Muscle of leg (tissue), 11 donors: ENCODE data around the gene PSMD13. TPM values are rescaled to one million over a fixed set of nuclear protein-coding genes. Genes with fewer than 3 reads are reported as not detected.
"Not testable (repeated sequence)": the region's sequence is repeated elsewhere in the genome, so short reads cannot be mapped to it uniquely, and the experiment has no call there.

ENCODE experiments used
- DNase-seq: peaks from one replicate; pipeline ENCODE4 v3.0.0; 2013
- H3K27ac ChIP-seq: one replicate; pipeline ENCODE4 v1.5.1; 2013; ENCODE audit warnings: mild to moderate bottlenecking, low read length, control low read depth
- H3K27me3 ChIP-seq: one replicate; pipeline ENCODE4 v1.6.1; 2013; ENCODE audit warnings: low read length; ENCODE audit not compliant: control insufficient read depth, insufficient read depth
- H3K36me3 ChIP-seq: one replicate; pipeline ENCODE4 v1.6.1; 2013; ENCODE audit warnings: low read length; ENCODE audit not compliant: control insufficient read depth, insufficient read depth
- H3K4me1 ChIP-seq: one replicate; pipeline ENCODE4 v1.6.1; 2013; ENCODE audit warnings: low read length; ENCODE audit not compliant: control insufficient read depth, insufficient read depth
- H3K4me3 ChIP-seq: one replicate; pipeline ENCODE4 v1.5.1; 2013; ENCODE audit warnings: low read length, control low read depth
- H3K9me3 ChIP-seq: replicated peaks from 2 replicates; pipeline ENCODE4 v1.6.1; 2013; ENCODE audit warnings: low read depth, low read length; ENCODE audit not compliant: control insufficient read depth
- WGBS: methylation state at CpG from one replicate; pipeline ENCODE4 v1.1.5; 2013; ENCODE audit warnings: missing lambda C conversion rate; ENCODE audit not compliant: insufficient coverage; 5-methylcytosine and 5-hydroxymethylcytosine counted together
- polyA plus RNA-seq, 8 donors: library from polyadenylated mRNA; unstranded; fragments of 120-200 nt; gene quantifications; one replicate each; pipeline versions ENCODE4 v1.2.1 to v1.2.3, GENCODE V29; 2013; ENCODE audit warnings: inconsistent platforms in 1 of 8, low replicate concordance in 1 of 8; ENCODE audit not compliant: insufficient read length in 8 of 8, insufficient read depth in 1 of 8
- total RNA-seq: library from RNA; stranded (reverse); fragments of 120-200 nt; gene quantifications from one replicate; pipeline ENCODE4 v1.2.4, GENCODE V29; 2013

The PSMD13 gene
- total and polyA plus RNA-seq, 9 donors, result 82.6 to 115 (median 106) TPM

DNA sequence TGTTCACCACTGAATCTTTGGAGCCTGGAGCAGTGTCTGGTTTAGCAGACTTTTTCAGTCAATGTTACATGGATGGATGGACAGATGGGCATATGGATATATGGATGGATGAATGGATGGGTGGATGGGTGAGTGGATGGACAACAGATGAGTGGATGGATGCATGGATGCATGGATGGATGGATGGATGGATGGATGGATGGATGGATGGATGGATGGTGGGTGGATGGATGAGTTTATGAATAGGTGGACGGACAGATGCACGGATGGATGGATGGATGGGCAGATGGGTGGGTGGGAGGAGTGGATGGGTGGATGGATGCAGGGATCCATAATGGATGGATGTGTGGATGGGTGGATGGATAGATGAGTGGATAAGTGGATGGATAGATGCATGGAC is 19.0 kb downstream of the PSMD13 start:
- 98% methylated on average over 2 of the region's 2 CpGs for WGBS

GRCh38 chr11:256952-257737 is 20.4 kb downstream of the PSMD13 start:
- no peaks in the 10 kb centered on the region for H3K9me3 ChIP-seq
- H3K4me3 ChIP-seq, result no peak overlapping the region
- 78% methylated on average over 10 of the region's 14 CpGs for WGBS
- peaks cover 4% of the 10 kb centered on the region for H3K4me1 ChIP-seq
- H3K27me3 ChIP-seq, result no peaks in the 10 kb centered on the region
- no peak for DNase-seq
- peaks cover 17% of the 10 kb centered on the region for H3K36me3 ChIP-seq
- H3K27ac ChIP-seq, result no peak overlapping the region

More for the DNA sequence above, 19.0 kb downstream of the PSMD13 start:
- Histone ChIP-seq H3K27me3 (no peaks in the 10 kb centered on the region), H3K27ac (no peak overlapping the region), H3K4me3 (no peak overlapping the region), H3K9me3 (no peaks in the 10 kb centered on the region), H3K36me3 (peaks cover 29% of the 10 kb centered on the region), H3K4me1 (peaks cover 4% of the 10 kb centered on the region)
- no peak for DNase-seq

- 79% methylated on average over 11 of the region's 15 CpGs for WGBS
- H3K27ac ChIP-seq, result no peak overlapping the region
- DNase-seq, result no peak
Observed at GRCh38 chr11:257766-258493, 21.2 kb downstream of the PSMD13 start.

DNA sequence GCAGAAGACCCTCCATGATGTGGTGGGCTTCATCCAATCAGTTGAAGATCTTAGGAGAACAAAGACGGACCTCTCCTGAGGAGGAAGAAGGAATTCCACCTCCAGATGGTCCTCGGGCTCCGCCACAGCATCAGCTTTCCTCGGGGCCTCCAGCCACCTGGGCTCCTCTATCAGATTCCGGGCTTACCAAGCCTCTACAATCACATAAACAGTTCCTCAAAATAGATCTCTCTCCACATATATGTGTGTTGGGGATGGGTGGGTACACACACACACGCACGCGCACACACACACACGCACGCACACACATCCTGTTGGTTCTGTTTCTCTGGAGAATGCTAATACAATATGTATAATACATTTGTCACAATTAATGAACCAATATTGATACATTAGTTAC is 22.6 kb downstream of the PSMD13 start:
- DNase-seq, result no peak
- no peaks in the 10 kb centered on the region for H3K4me1 ChIP-seq
- no peak overlapping the region for H3K4me3 ChIP-seq
- WGBS, result 43% methylated on average over 1 of the region's 10 CpGs
- no peaks in the 10 kb centered on the region for H3K27me3 ChIP-seq
- H3K9me3 ChIP-seq, result no peaks in the 10 kb centered on the region
- H3K36me3 ChIP-seq, result no peaks in the 10 kb centered on the region
- no peak overlapping the region for H3K27ac ChIP-seq

More at GRCh38 chr11:257766-258493, 21.2 kb downstream of the PSMD13 start:
- Histone ChIP-seq H3K4me3 (no peak overlapping the region), H3K36me3 (peaks cover 10% of the 10 kb centered on the region), H3K27me3 (no peaks in the 10 kb centered on the region), H3K9me3 (no peaks in the 10 kb centered on the region), H3K4me1 (peaks cover 4% of the 10 kb centered on the region)

GRCh38 chr11:261624-262023 is 24.8 kb downstream of the PSMD13 start:
- Histone ChIP-seq H3K4me3 (no peak overlapping the region), H3K27me3 (no peaks in the 10 kb centered on the region), H3K36me3 (no peaks in the 10 kb centered on the region), H3K9me3 (no peaks in the 10 kb centered on the region), H3K27ac (no peak overlapping the region), H3K4me1 (no peaks in the 10 kb centered on the region)
- WGBS, result no CpG with 5 or more reads among the region's 4 CpGs
- DNase-seq, result no peak

- H3K27me3 ChIP-seq, result peaks cover 23% of the 10 kb centered on the region
- no CpG with 5 or more reads among the region's 13 CpGs for WGBS
- H3K36me3 ChIP-seq, result no peaks in the 10 kb centered on the region
- H3K27ac ChIP-seq, result no peak overlapping the region
- H3K9me3 ChIP-seq, result no peaks in the 10 kb centered on the region
- H3K4me3 ChIP-seq, result no peak overlapping the region
- DNase-seq, result no peak
- H3K4me1 ChIP-seq, result no peaks in the 10 kb centered on the region
Observed at GRCh38 chr11:266676-267439, 30.1 kb downstream of the PSMD13 start.

- Histone ChIP-seq H3K27ac (peak overlapping the region; percentile 25), H3K9me3 (no peaks in the 10 kb centered on the region), H3K27me3 (peaks cover 29% of the 10 kb centered on the region), H3K4me3 (peak overlapping the region; percentile 8), H3K4me1 (no peaks in the 10 kb centered on the region), H3K36me3 (no peaks in the 10 kb centered on the region)
- DNase-seq, result no peak
- 64% methylated on average over 15 of the region's 18 CpGs for WGBS
Observed at GRCh38 chr11:267491-267994, 30.8 kb downstream of the PSMD13 start.

GRCh38 chr11:268716-269145 is 32.0 kb downstream of the PSMD13 start:
- H3K4me3 ChIP-seq, H3K4me1 ChIP-seq, H3K9me3 ChIP-seq, H3K36me3 ChIP-seq: not testable (repeated sequence)
- WGBS, result 73% methylated on average over 5 of the region's 16 CpGs
- peak overlapping the region; percentile 84 for H3K27ac ChIP-seq
- DNase-seq, result peak; percentile 71
- peaks cover 36% of the 10 kb centered on the region for H3K27me3 ChIP-seq

GRCh38 chr11:269146-269890 is 32.5 kb downstream of the PSMD13 start:
- Histone ChIP-seq H3K36me3 (no peaks in the 10 kb centered on the region), H3K9me3 (no peaks in the 10 kb centered on the region), H3K4me1 (no peaks in the 10 kb centered on the region), H3K27ac (peak overlapping the region; percentile 84), H3K27me3 (peaks cover 38% of the 10 kb centered on the region), H3K4me3 (no peak overlapping the region)
- peak; percentile 77 for DNase-seq
- 61% methylated on average over 11 of the region's 21 CpGs for WGBS
